PC-9 (cell line): ENCODE measurements around the gene MTG1.

Experiments
- CTCF ChIP-seq: fragments of 200-600 bp; sonication (generic); conservative IDR thresholded peaks from 2 replicates; pipeline ENCODE4 v1.6.1; 2017; ENCODE audit warnings: mixed run types, antibody characterized with exemption, mild to moderate bottlenecking, moderate library complexity
- EZH2 ChIP-seq: fragments of 200-600 bp; sonication (generic); IDR thresholded peaks from 2 replicates; pipeline ENCODE4 v1.8.0; 2017; ENCODE audit warnings: antibody characterized with exemption, low read depth

- TF ChIP-seq CTCF (no peak), EZH2 (no peak)
These were observed 12.0 kb downstream of the MTG1 start for GRCh38 chr10:133405844-133406527.
